ENCODE data around the gene GIPC1.

The GIPC1 gene

DNA sequence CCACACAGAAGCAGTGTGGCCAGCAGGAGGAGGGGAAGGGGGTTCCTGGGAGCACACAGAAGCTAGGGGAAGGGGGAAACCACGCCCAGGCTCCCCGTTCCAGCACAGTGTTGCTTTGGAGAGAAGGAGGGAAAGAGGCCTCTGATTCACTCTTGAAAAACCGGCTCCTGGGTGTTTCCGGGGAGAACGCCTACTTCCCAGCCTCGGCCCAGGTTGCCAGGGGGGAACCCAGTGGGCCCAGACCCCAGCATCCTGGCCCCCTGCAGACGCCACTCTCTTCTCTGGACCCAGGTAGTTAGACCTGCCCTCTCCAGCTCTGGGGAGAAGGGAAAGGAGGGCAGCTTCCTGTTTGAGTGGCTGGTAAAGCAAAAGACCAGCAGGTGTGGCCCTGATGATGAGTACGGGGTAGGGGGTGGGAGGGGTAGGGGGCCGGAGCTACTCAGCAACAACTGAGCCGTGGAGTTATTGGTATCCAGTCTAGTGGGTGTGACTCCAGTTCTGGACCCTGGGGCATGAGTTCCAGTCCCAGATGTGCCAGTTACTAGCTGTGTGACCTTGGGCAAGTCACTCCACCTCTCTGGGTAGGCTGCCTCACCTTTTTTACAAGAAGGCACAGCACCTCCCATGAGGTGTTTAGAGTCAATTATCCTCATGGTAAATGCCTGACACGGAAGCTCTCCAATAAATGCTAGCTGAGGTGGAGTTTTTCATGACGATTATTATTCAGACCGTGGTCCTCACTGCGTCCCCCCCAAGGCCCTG is 836 bp downstream of the GIPC1 start:
- DNase-seq (ENCODE audit: low read depth in 1 of 2, low spot score in 1 of 2) = no peak

- no peak for DNase-seq (ENCODE audit: low read depth in 1 of 2, low spot score in 1 of 2)
Observed at GRCh38 chr19:14494411-14494810, 1.5 kb downstream of the GIPC1 start.

GRCh38 chr19:14492756-14493337 is 3.1 kb downstream of the GIPC1 start:
- no peak for DNase-seq (ENCODE audit: low read depth in 1 of 2, low spot score in 1 of 2)

DNA sequence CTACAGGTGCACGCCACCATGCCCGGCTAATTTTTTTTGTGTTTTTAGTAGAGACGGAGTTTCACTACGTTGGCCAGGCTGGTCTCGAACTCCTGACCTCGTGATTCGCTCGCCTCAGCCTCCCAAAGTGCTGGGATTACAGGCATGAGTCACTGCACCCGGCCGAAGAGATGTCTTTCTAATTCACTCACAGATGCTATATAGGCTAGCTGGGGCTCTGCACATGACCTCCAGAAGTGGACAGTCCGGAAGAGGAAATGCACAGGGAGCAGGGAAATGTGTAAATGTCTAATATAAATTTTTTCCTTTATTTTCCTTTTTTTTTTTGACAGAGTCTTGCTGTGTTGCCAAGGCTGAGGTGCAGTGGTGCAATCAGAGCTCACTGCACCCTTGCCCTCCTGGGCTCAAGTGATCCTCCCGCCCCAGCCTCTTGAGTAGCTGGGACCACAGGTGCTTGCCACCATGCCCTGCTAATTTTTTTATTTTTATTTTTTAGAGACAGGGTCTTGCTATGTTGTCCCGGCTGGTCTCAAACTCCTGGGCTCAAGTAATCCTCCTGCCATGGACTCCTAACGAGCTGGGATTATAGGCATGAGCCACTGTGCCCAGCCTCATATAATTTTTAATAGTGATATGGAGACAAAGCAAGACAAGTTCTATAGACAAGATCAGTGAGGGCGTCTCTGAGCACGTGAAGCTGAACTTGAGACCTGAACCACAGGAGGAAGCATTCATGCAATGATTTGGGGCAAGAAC is 8.4 kb downstream of the GIPC1 start:
- no peak for DNase-seq (ENCODE audit: low read depth in 1 of 2, low spot score in 1 of 2)

- DNase-seq (ENCODE audit: low read depth in 1 of 2, low spot score in 1 of 2) = no peak
Observed at GRCh38 chr19:14482172-14482941, 13.6 kb downstream of the GIPC1 start.

GRCh38 chr19:14480700-14481079 is 15.2 kb downstream of the GIPC1 start:
- no peak for DNase-seq (ENCODE audit: low read depth in 1 of 2, low spot score in 1 of 2)

- peak; percentile 44 to 64 for DNase-seq (ENCODE audit: low read depth in 1 of 2, low spot score in 1 of 2)
Observed at GRCh38 chr19:14479975-14480699, 15.8 kb downstream of the GIPC1 start.

DNA sequence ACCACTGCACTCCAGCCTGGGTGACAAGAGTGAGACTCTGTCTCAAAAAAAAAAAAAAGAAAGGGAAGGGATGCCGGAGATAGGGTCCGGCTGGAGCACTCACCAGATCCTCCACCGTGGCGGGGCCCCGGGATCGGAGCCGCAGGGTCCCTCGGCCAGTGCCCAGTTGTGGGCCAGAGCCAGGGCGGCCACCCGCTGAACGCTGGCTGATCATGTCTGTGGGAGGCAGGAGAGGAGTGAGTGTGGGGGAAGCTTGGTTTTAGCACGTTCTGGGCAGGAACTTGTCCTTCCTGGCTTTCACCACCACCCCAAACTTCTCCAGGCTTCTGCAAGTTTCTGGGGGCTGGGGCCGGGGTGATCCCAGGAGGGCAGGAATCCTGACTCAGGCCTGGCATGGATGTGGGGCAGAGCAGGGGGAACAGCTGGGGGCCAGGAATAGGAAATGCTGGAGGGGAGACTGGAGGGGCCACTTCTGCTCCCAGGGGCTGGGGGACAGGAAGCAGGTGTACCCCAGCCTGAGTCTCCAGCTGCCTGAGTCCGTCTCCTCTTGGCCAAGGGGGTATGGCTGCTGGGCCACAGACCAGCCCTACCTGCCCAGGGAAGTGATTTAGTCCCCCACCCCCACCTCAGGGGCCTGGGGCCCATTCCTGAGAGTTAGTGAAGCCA is 16.5 kb downstream of the GIPC1 start:
- DNase-seq (ENCODE audit: low read depth in 1 of 2, low spot score in 1 of 2) = no peak

DNA sequence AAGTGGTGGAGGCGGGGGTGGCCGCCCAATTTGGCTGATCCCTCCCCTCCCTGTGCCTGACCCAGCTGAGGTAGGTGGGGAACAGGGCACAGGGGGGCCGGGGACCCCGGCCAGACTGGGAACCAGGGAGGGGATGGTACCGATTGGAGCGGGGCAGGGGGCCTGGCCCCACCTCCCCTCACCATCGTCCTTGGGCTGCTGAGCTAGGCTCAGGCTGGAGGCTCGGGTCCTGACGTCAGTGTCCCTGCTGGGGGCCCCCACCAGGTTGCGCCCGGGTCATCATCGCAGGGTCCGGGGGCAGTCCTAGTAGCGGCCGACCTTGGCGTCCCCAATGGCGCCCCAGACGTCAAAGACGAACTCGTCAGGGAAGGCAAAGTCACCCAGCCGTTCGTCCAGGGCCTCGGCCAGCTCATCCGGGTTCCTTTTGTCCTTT is 17.8 kb downstream of the GIPC1 start:
- DNase-seq (ENCODE audit: low read depth in 1 of 2, low spot score in 1 of 2) = no peak

GRCh38 chr19:14477418-14478112 is 18.4 kb downstream of the GIPC1 start:
- DNase-seq (ENCODE audit: low read depth in 1 of 2, low spot score in 1 of 2) = no peak

GRCh38 chr19:14476673-14477401 is 19.1 kb downstream of the GIPC1 start:
- DNase-seq (ENCODE audit: low read depth in 1 of 2, low spot score in 1 of 2) = no peak

DNA sequence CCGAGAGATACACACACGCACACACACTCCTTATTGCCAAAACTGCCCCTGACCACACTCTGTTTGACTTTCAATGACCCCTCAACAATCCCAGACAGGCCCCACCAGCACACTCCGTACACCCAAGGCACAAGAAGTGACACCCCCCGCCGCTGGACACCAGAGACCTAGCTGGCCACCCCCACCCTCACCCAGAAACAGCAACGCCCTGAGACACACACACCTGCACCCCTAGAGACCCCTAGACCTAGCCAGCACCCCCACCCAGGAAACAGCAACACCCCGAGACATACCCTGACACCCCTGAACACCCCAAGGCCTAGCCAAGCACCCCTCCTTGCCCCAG is 19.6 kb downstream of the GIPC1 start:
- no peak for DNase-seq (ENCODE audit: low read depth in 1 of 2, low spot score in 1 of 2)

DNA sequence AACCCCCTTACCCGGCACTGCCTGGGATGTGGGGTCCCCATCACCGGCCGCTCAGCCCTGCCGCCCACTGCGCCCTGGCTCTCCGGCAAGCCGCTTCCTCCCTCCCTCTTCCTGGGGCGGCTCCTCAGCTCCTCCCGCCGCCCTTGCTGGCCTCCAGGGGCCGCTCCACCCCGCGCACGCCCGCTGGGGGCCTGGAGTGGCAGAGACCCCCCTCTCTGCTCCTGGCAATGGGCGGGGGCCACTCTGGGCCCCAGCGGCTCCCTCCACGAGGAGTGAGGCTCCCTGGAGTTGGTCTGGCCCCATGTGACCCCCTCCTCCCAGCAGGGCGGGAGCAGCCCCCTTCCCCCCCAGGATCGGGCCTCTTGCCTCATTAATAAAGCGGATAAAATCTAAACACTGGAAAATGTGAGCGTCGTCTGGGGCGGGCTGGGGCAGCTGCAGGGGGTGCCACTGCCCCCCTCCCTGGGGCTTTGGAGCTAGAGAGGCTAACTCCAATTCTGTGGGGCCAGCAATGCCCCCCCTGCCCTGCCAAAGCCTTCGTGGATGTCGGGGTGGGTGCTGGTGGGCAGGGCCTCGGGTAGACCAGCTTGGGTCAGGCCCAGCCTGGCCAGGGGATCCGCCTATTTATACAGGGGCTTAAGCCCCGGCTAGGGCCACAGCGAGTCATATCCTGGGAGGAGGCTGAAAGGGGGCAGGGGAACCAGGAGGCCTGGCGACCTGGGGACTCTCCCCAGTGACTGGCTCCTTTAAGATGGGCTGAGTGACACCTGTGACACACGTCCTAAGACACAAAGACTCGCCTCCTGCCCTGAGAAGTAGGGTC is 20.5 kb downstream of the GIPC1 start, which contains the start of gene PTGER1:
Gene PTGER1, minus strand, starts transcription at position 104 of the 823 bp plus-strand sequence. CDS start 1,034 bp downstream, outside the sequence.
- no peak for DNase-seq (ENCODE audit: low read depth in 1 of 2, low spot score in 1 of 2)

GRCh38 chr19:14474827-14475226 is 21.1 kb downstream of the GIPC1 start:
- no peak for DNase-seq (ENCODE audit: low read depth in 1 of 2, low spot score in 1 of 2)

DNA sequence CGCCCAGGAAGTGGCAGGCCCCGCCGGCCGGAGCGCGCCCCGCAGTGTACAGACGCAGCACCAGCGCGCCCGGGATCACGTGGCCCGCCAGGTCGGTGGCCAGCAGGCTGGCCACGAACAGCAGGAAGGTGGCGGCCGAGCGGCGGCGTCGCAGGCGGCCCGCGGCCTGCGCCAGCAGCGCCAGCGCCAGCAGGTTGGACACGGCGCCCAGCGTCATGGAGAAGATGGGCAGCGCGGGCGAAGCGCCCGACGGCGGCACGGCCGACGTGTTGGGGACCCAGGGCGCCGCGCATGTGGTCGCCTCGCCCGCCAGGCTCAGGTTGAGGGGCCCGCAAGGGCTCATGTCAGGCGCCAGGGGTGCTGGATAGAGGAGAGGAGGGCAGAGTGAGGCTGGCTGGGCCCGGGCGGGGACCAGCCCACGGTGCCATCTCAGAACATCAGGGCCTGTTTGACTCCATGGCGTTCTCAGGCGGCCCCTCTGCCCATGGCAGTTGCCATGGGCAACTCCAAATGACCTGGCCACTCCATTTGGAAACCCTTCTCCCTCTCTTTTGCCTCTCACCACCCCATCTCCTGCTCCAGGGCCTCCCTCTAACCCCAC is 21.8 kb downstream of the GIPC1 start:
- no peak for DNase-seq (ENCODE audit: low read depth in 1 of 2, low spot score in 1 of 2)

- DNase-seq (ENCODE audit: low read depth in 1 of 2, low spot score in 1 of 2) = no peak
Observed at GRCh38 chr19:14473073-14473977, 22.6 kb downstream of the GIPC1 start.

Data from stimulated activated CD4-positive, alpha-beta T cell treated with anti-CD3 and anti-CD28 coated beads, Interleukin-15, amount 100 ng/mL, for 1 hour (primary cell).